Activated CD8-positive, alpha-beta memory T cell treated with anti-CD3 and anti-CD28 coated beads, Interleukin-2, amount 50 U/mL, for 1 hour (primary cell): ENCODE results near the gene SKIL.
"Not testable (repeated sequence)": the region's sequence is repeated elsewhere in the genome, so short reads cannot be mapped to it uniquely, and the experiment has no call there.

ENCODE experiments used
- DNase-seq: peaks from one replicate; pipeline ENCODE4 v3.0.0-alpha.2; 2020; ENCODE audit errors: extremely low read depth

SKIL gene, protein sequence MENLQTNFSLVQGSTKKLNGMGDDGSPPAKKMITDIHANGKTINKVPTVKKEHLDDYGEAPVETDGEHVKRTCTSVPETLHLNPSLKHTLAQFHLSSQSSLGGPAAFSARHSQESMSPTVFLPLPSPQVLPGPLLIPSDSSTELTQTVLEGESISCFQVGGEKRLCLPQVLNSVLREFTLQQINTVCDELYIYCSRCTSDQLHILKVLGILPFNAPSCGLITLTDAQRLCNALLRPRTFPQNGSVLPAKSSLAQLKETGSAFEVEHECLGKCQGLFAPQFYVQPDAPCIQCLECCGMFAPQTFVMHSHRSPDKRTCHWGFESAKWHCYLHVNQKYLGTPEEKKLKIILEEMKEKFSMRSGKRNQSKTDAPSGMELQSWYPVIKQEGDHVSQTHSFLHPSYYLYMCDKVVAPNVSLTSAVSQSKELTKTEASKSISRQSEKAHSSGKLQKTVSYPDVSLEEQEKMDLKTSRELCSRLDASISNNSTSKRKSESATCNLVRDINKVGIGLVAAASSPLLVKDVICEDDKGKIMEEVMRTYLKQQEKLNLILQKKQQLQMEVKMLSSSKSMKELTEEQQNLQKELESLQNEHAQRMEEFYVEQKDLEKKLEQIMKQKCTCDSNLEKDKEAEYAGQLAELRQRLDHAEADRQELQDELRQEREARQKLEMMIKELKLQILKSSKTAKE

DNA sequence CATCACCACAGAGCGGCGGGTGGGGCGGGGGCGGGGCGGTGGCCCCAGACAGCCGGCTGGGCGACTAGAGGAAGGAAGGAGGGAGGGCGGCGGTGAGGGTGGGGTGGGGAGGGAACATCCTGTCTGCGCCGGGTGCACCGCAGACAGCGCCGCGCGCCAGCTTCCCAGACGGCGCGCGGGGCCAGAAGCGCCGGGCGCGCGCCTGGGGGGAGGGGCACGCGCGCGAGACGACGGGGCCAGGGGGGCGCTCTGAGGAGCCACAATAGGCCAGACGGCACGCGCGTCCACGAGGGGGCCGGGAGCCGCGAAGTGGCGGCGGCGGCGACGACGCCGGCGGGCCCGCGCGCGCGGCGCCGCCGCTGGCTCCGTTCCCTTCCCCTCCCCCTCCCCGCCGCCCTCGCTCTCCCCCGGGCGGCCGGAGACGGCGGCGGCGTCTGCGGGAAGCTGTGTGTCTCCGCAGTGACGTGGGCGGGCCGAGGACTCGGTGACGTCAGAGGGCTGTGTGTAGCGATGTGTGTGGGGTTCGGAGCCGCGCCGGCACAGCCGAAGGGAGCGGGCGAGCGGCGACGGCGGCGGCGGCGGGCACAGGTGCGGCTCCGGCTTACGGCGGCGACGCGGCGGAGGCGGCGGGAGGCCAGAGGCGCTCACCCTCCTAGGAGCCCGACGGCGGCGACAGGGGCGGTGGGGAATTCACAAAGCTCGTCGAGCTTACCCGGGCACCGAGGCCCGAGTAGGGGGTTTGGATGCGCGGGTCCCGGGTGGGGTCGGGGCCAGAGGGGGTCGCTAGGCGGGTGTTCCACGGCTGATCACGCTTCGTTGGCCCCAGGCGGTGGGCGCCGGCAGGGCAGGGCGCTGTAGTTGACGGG, at the start of gene SKIL:
Gene SKIL (plus strand): TSS at position 540 of the 866 bp plus-strand sequence. CDS start 2,617 bp downstream, outside the sequence.
- DNase-seq: peak; percentile 98

DNA sequence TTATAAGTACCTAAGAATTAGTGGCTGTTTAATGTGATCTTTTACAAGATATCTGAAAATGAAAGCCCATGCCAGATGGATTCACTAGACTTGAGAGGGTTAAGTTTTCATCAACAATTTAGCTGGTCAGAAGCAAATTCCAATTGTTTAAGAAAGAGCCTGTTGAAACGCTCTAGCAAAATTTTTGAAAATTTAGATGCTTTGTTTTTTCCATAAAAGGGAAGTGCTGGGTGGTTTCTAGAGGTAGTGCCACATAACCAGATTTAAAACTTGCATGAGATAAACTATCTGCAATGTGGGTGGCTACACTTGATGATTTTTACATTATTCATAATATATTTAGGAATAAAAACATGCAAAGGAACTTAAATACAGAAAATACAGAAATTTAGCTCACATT, 48.5 kb upstream of the SKIL start:
- DNase-seq: no peak

DNA sequence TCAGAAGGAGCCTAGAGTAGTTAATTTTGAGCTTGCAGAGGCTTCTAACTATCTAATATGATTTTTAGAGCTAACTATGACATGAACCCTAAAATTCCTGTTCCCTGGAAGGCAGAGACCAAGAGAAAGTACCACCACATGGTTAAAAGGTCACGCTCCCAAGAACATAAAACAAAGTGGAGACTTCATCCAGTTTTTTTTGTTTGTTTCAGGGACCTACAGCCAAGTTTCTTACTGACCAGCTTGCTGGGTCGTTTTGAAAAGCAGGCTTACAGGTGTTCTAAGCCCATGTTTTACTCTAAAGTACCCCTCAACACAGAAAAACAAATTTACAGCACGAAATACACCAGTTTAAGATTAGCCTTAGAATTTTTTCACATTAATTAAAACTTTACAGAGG, 39.6 kb upstream of the SKIL start:
- no peak for DNase-seq

DNA sequence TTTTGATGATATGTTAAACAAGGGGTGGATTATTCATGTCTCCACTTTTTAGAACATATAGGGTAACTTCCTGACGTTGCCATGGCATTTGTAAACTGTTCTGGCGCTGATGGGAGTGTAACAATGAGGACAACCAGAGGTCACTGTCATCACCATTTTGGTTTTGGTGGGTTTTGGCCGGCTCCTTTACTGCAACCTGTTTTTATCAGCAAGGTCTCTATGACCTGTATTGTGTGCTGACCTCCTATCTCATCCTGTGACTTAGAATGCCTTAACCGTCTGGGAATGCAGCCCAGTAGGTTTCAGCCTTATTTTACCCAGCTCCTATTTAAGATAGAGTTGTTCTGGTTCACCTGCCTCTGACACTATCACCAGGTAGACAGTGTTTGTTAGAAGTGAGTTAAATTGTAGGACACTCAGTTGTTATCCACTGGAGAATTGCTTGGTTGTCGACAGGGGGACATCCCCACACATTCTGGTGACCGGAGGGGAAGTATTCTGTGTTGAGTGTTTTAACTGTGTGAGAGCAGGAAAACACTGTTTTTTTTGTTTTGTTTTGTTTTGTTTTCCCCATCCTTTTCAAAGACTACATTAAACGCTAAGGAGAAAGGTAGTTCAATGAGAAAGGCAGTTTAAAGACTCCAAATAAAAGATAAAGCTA, 36.9 kb upstream of the SKIL start:
- DNase-seq: no peak

DNA sequence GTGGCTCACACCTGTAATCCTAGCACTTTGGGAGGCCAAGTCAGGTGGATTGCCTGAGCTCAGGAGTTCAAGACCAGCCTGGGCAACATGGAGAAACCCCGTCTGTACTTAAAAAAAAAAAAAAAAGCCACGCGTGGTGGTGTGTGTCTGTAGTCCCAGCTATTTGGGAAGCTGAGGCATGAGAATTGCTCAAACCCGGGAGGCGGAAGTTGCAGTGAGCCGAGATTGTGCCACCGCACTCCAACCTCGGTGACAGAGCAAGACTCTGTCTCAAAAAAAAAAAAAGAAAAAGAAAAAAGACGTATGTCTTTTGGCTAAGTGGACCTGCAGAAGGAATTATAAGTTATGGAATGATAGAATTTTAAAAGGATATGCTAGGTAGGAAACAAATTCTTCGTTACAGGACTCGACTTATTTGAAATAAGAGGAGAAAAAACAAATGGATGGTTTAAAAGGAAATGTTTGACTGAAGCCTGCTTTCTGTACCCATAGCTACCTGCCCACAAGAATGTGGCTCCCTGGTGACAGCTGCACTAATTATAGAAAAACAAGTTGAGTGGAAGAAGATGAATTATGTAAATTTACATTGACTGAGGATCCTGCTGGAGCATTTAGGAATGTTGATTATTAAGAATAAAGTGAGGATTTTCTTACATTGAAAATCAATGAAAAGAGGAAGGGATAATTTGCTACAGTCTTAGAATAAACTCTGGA, 36.0 kb upstream of the SKIL start:
- no peak for DNase-seq

DNA sequence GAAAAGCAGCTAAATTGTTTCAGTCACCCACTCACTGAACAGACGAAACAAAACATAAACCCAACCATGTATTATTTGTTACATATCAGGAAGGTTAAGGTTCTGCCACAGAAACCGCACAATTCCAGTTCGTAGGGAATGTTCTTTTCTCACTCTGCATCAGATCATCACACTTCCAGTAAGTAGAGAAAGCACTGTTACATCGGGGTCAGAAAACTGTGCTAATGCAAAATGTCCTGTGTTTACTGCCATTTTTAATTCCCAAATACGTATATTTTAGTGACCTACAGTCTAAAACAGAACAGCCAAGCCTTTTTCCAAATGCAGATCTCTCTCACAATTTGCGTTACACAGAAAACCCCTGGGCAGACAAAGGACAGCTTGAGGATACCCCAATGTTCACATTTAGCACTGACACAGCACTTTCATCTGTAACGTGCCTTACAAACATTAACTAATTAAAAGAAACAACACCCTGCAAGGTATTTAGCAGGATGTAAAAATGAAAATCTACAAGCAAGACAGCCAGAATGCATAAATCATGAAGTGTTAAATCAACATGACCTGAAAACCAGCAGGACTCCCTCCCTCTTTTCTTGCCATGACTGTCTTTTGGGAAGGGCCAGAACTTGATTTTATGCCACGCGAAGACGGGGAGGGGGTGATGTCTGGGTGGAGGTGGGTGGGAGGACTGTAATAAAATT, 34.8 kb upstream of the SKIL start:
- no peak for DNase-seq

DNA sequence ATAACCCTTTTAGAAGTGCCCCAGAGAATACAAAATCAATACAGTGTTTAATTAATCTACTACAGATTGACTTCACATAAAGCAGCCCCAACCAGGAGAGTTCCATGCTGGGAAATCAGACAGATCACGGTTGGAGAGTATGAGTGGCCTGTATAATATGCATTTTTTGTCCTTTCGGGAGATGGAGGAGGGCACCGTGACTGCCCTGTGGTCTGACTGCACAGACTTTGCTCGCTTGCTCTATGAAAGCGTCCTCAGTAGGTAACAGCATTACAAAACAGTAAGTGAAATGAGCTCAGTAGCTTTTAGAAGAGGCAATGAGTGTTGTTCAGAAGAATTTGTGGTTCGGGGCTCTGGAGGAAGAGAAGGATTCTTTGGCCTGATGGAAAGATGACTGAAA, 34.2 kb upstream of the SKIL start:
- no peak for DNase-seq

DNA sequence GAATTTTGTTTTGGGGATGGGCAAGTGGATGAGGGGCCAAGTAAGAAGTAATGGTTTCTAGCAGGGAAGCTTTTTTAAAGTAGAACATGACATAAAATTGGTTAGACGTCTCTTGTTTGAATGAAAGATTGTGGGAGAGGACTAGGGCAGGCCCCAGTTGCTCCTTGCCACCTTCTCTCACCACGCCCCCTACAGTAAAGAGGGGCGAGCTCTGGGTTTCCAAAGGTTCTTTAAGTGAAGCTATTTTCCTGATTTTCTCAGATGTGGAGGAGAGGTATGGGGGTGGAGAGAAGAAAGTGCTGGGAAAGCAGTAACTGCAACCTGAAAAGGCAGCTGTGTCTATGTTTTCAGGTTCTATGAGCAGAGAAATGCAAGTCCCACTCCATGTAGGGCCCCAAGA, 32.6 kb upstream of the SKIL start:
- DNase-seq: no peak

DNA sequence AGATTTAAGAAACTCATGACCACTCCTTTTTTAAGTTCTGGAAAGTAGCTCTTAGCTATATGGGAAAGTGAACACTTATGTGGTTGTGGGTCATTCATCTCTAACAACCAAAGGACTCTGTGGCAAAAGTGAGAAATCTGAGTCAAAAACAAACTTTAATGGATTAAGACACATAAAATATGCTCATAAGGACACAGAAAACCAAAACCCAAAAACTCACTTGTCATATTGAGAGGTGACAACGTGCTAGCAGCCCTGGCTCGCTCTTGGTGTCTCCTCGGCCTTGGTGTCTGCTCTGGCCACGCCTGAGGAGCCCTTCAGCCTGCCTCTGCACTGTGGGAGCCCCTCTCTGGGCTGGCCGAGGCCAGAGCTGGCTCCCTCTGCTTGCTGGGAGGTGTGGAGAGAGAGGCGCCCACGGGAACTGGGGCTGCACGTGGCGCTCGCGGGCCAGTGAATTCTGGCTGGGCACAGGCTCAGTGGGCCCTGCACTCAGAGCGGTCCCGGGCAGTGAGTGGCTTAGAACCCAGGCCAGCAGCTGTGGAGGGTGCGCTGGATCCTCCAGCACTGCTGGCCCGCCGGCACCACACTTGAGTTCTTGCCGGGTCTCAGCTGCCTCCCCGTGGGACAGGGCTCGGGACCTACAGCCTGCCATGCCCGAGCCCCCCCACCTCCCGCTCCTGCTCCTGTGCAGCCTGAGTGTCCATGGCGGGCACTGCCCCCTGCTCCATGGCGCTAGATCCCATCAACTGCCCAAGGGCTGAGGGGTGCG, 30.3 kb upstream of the SKIL start:
- no peak for DNase-seq

DNA sequence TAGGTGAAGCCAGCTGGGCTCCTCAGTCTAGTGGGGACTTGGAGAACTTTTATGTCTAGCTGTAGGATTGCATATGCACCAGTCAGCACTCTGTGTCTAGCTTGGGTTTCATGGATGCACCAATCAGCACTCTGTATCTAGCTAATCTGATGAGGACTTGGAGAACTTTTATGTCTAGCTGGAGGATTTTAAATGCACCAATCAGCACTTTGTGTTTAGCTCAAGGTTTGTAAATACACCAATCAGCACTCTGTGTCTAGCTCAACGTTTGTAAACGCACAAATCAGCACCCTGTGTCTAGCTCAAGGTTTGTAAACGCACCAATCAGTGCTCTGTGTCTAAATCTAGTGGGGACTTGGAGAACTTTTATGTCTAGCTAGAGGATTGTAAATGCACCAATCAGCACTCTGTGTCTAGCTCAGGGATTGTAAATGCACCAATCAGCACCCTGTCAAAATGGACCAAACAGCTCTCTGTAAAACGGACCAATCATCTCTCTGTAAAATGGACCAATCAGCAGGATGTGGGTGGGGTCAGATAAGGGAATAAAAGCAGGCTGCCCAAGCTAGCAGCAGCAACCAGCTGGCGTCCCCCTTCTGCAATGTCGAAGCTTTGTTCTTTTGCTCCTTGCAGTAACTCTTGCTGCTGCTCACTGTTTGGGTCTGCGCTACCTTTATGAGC, 29.5 kb upstream of the SKIL start:
- not testable (repeated sequence) for DNase-seq

DNA sequence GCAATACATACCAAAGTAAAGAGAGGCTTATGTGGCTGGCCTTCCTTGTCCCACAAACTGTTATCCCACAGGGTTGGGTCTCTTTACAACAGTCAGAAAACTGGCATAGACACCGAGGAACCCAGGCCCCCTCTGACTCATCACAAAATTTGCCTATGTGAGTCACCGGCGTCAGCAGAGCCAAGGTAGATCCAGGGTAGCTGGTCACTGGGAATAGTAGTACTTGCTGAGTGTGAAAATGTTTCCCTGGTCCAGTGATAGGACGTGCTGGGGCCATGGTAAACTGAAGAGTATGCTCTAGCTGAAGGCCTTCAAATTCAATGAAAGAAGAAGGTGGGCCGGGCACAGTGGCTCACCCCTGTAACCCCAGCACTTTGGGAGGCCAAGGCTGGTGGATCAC, 27.1 kb upstream of the SKIL start:
- no peak for DNase-seq

DNA sequence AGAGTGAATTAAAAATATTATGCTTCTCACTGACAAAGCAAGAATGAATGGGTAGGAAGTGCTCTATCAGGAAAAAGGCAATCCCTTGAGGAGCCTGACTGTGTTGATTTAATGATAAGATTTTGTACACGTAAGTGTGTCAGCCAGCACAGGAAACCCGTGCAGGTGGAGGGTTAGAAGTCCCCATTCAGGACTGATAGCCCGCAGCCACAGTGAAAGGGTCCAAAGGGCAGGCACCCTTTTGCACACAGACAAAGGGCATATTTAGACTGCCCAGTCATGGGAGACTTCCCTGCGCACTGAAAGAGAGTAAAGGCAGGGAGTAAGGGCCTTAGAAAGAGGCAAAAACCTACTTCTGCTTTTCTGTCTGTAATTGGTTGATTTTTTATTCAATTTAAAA, 26.4 kb upstream of the SKIL start:
- DNase-seq: no peak

DNA sequence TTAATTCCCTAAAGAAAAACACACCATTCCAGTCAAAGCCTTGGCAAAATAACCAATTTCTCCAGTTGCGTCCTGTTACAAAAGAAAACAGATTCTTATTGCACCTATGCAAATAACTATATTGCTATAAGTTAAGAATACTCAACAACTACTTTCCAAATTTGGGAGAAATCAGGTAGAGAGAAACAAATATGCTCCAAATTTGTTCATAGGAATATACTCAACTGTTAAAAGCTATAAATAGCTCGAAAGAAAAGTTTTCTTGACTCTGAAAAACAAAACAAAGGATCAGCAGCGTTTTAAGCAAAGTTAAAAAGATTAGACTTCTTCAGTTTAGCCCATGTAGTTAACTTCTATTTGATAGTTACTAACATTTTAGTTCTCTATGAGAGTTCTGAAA, 20.1 kb upstream of the SKIL start:
- no peak for DNase-seq

DNA sequence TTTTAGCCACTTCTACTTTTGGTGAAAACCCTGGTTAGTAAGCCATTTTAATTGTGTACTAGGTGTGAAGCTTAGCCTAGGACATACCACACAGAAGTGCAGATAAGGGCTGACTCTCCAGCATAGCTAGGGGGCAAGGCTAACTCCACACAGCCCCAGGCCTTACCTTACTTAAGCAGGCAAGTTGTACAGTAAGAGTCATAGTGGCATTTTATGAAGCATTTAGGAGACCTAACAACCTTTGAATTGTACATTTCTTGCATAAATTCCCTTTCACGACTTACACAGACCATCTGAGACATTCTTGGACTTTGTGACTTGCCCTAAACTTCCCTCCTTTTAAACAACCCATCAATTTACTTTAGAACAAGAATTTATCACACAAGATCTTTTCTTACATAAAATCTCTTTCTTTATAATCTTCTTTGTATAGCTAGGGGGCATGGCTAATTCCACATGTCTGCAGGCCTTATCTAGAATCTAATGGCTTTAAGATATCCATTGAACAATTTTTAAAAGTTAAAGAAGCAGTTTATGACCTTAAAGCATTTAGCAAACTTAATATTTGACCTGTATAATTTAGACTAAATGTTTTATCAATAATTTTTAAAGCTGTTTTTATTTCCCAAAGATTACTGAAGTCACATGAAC, 18.7 kb upstream of the SKIL start:
- no peak for DNase-seq

DNA sequence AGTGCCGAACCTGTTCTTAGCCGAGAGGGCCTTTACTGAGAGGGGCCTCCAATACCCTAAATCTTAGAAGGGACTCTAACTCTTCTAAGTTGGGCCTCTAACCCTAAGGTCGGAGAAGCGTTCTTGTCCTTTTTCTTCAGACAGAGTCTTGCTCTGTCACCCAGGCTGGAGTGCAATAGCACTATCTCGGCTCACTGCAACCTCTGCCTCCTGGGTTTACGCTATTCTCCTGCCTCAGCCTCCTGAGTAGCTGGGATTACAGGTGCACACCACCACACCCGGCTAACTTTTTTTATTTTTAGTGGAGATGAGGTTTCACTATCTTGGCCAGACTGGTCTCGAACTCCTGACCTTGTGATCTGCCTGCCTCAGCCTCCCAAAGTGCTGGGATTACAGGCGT, 15.2 kb upstream of the SKIL start:
- DNase-seq: not testable (repeated sequence)

DNA sequence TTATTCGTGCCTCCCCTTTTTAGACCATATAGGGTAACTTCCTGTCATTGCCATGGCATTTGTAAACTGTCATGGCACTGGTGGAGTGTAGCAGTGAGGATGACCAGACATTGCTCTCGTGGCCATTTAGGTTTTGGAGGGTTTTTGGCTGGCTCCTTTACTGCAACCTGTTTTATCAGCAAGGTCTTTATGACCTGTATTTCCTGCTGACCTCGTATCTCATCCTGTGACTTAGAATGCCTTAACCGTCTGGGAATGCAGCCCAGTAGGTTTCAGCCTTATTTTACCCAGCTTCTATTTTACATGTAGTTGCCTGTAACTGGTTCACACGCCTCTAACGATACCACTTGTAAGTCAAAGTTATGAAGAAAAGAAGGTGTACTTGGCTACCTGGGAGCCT, 13.7 kb upstream of the SKIL start:
- not testable (repeated sequence) for DNase-seq

DNA sequence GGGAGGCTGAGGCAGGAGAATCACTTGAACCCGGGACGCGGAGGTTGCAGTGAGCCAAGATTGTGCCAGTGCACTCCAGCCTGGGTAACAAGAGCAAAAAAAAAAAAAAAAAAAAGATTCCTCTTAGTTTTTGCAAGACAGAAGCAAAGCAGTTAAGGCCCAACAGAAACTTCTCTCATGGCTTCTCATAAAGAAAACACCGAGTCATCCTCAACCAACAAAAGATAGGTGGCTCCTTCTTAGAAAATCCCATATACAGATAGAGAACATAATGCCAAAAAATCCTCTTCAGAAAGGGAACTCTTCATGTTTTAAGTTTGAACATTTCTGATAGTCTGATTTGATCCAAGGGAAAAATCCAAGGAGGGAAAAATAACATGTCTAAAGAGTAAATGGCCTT, 12.5 kb upstream of the SKIL start:
- no peak for DNase-seq

DNA sequence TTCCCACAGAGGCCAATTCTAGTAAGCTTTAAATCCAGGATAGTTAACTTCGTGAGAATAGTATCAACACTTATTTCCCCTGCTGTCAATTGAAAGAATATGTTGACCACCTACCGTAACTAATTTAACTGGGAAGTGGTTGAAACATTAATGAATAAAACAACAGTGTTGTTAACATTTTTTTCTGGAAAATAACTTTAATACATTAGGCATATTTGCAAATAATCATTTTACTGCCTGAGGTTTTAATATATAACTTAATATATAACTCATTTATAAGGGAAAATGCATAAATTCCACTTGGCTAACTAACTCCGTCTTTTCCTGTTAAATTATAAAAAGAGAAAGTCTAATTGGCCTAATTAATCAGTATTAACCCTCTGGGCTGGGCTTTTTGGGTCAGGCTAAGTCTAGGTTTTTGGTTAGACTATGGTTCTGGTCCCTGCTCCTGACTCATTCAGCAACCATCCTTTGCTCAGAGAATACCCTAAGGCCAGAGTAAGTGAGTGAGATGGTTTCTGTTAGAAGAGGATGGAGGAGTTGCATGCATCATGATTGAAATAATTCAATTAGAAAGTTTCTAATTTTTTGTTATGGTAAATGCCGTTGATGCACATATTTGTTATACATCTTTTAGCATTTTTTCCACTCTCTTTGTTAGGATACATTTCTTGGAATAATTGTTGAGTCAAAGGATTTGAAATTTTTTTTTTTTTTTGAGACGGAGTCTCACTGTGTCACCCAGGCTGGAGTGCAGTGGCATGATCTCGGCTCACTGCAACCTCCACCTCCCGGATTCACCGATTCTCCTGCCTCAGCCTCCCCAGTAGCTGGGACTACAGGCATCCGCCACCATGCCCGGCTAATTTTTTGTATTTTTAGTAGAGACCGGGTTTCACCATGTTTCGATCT, 10.8 kb upstream of the SKIL start:
- no peak for DNase-seq
